Measurements from ENCODE around the gene PPT2.
A peak's percentile ranks its signal among the peaks of the same experiment; 100 is the strongest.
"Not testable (repeated sequence)": the region's sequence is repeated elsewhere in the genome, so short reads cannot be mapped to it uniquely, and the experiment has no call there.

The PPT2 gene

GRCh38 chr6:32177788-32178546, 24.0 kb downstream of the PPT2 start, which contains the start of gene RNF5:
Gene RNF5, plus strand, starts transcription at chr6:32178405. Its CDS starts 107 bp downstream, at chr6:32178512.
- peak; percentile 98 to 99 for DNase-seq

GRCh38 chr6:32178547-32179440, 24.9 kb downstream of the PPT2 start:
- DNase-seq, result no peak

GRCh38 chr6:32179766-32180405, 25.9 kb downstream of the PPT2 start:
- DNase-seq, result no peak

- no peak for DNase-seq
These were observed 27.3 kb downstream of the PPT2 start for GRCh38 chr6:32181148-32181702.

GRCh38 chr6:32181915-32182529, 28.1 kb downstream of the PPT2 start:
- DNase-seq, result no peak

- DNase-seq, result no peak
These were observed 28.6 kb downstream of the PPT2 start for GRCh38 chr6:32182555-32182981.

- DNase-seq, result no peak
These were observed 29.1 kb downstream of the PPT2 start for GRCh38 chr6:32183030-32183429.

GRCh38 chr6:32183483-32184083, 29.6 kb downstream of the PPT2 start:
- no peak for DNase-seq

- DNase-seq, result no peak
These were observed 30.2 kb downstream of the PPT2 start, which contains the start of gene AGER for GRCh38 chr6:32184084-32184640. Gene AGER, minus strand, starts transcription at chr6:32184253. Its CDS starts 31 bp downstream, at chr6:32184222.

- peak; percentile 57 to 74 for DNase-seq
These were observed 31.8 kb downstream of the PPT2 start for GRCh38 chr6:32185681-32186131.

GRCh38 chr6:32186151-32186840, 32.4 kb downstream of the PPT2 start:
- not testable (repeated sequence) for DNase-seq

GRCh38 chr6:32187009-32187709, 33.2 kb downstream of the PPT2 start:
- no peak for DNase-seq

- DNase-seq, result not testable (repeated sequence)
These were observed 33.9 kb downstream of the PPT2 start for GRCh38 chr6:32187725-32188380.

- DNase-seq, result no peak
These were observed 34.6 kb downstream of the PPT2 start for GRCh38 chr6:32188381-32189068.

GRCh38 chr6:32189069-32189741, 35.3 kb downstream of the PPT2 start:
- no peak for DNase-seq

- no peak for DNase-seq
These were observed 35.8 kb downstream of the PPT2 start for GRCh38 chr6:32189742-32190053.

- DNase-seq, result peak; percentile 91 to 93
These were observed 36.3 kb downstream of the PPT2 start, which contains the start of gene PBX2 for GRCh38 chr6:32190054-32190851. Gene PBX2, minus strand, starts transcription at chr6:32190202. Its CDS starts 287 bp downstream, at chr6:32189915.

Data from CD4-positive, alpha-beta T cell treated with Interleukin-1 beta for 1 hour (primary cell).